NCI-H510A (cell line): ENCODE data around the gene STXBP6.
"Not testable (repeated sequence)": the region's sequence is repeated elsewhere in the genome, so short reads cannot be mapped to it uniquely, and the experiment has no call there.

Source experiments
- DNase-seq: peaks from one replicate; lab custom pipeline; 2025; lab: John Stamatoyannopoulos, UW

STXBP6 gene

DNA sequence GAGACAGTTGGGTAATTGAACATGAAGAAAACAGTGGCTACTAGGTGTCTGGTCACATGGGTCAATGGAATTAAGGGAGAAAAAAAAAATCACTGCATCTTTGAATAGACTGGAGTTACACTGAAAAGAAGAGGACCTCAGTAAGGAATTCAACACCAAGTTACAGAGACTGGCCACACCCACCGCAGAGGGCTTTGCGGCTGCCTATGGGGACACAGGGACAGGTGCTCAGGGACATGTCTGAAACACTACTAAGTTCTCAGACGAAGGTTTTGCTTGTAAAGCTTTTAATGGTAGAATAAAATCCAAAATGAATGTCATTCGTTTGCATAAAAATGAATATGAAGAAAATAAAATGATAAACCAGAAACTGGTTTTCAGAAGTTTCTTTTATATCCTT, 93.8 kb downstream of the STXBP6 start:
- no peak for DNase-seq

DNA sequence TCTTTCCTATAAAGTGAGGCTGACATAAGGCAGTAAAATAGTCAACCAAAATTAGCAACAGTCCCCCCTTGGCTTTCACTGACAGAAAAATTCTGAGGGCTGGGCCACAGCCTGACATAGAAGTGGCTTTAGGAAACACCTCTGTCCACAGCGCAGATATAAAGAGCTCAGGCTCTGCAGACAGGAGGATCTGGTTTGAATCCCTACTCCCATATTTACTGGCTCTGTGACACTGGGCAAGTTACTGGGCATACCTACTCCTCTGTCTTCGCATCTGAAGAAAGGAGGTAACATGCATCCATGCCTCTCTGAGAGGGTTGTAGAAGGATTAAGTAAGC, 95.3 kb downstream of the STXBP6 start:
- DNase-seq, result no peak

DNA sequence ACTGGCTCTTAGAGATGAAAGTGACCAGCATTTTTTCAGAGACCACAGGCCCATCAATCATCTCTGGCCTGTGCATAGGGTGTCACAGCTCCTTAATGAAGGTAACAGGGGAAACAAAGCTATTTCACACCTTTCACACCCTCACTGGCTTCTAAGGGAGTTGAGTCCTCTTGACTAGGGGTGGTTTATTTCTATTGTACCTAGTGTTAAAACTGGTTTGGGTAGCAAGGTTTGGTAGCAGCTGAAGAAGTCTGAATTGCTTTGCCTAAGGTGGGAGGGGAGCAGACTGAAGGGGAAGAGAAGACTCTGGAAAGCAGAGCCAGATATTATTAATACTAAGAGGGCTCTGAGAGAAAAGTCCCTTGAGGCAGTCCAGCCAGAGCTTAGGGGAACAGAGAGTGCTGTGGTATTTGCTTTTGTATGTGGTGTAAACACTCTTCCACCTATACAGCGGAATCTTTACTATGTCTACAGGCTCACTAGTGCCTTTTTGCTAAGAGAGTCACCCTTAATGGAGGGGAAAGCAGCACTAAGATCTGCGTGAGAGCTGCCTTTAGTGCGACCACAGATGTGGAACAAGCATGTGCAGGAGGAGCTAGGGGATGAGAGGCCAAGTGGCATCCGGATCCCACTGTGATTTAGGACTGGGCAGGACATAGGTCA, 95.8 kb downstream of the STXBP6 start:
- DNase-seq, result no peak

DNA sequence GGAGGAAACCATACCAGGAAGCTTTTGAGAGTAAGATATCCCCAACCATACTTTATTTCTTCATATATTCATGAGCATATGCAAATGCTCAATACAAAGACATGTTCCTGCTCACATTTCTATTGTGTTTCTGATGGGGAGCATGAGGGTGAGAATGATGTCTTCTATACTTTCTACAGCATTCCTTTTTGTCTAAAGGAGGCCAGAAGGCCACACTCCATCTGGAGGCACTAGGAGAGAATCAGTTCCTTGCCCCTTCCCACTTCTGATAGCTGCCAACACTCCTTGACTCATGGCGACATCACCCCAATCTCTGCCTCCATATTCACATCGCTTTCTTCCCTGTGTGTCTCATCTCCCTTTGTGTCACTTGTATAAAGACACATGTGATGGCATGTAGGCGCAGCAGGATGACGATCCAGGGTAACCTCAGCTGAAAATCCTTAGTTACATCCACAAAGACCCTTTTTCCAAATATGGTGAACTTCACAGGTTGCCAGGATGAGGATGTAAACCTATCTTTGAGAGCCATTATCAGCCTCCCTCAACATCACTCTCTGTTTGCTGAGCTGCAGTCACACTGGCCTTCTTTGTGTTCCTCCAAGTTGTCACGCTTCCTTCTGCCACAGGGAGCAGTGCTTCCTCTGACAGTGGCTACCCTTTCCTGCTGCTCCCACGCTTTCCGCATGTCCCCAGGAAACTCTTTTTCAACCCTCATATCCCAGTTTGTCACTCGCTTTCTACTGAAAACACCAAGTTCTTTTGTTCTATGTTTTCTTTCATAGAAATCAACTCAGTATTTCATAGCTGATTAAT, 96.9 kb downstream of the STXBP6 start:
- DNase-seq, result no peak

DNA sequence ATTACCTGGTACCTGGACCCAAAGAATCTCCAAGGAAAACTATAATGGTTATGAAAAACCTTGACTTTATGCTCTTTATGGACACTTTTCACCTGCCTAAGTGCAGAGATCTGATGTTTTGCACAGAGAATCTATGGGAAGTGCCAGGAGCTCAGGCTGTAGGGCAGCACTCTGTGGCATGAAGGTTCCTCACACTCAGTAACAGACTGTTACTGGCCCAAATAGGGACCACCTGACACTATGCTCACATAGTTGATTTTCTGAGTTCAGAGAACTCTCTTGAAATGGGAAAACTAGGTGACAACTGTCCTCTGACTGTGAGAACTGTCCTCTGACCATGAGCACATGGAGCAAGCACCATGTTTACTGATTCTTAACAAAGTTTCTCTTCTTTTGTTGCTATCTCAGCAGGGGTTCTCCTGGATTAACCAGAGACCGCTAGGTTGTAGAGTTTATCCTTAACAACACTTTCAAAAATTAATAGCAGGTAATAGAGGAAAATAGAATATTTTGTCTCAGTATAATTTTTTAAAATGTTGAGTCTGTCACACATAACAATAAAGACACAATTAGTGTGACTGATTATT, 101.6 kb downstream of the STXBP6 start:
- no peak for DNase-seq

DNA sequence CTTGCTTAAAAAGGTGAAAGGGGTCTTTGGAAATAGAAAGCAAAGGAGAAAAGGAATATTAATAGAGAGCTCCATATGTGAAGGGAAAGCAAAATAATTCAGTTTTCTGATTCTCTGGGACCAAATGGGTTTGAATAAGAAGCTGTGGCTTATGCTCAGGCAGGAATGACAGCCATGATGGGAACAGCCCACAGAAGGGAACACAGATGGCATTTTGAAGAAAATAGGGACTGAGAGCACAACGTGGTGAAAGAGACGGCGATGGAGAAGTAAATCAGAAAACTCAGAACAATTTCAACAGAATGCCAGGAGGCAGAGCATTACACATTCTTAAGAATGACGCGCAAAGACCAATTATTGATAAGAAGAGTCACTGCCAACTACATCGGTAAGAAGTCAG, 102.8 kb downstream of the STXBP6 start:
- no peak for DNase-seq

DNA sequence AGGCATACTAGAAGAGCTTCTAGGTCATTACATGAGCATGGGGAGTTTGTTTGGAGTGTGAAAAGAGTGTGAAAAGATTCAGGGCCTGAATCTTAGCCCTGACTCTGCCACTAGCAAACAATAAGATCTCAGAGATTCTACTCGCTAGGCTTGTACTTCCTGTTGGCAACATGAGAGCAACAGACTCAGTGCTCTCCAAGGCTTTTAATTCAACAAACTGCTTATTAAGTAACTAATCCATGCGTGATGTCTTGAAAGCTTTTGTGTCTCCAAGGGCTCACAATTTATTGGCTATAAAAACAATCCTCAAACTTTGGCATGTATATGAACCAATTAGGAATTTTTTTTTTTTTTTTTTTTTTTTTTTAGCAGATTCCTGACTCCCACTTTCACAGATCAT, 105.1 kb downstream of the STXBP6 start:
- no peak for DNase-seq

DNA sequence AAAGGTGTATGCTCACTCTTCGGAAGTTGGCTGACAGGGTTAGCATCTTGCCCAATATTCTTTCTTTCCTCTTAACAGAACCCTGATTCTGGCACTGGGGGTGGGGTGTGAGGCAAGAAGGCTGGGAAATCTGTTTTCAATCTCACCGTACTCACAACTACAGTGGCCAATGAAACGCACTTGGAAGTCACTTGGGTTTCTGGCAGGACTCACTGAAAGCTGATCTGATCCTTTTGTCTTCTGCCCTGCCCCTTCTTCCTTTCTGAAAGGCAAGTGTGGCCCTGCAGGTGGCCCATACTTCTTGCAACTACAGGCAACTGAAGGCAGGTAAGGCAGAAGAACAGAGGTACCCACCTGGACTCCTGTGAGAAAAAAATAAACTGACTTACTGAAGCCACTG, 106.9 kb downstream of the STXBP6 start:
- no peak for DNase-seq

DNA sequence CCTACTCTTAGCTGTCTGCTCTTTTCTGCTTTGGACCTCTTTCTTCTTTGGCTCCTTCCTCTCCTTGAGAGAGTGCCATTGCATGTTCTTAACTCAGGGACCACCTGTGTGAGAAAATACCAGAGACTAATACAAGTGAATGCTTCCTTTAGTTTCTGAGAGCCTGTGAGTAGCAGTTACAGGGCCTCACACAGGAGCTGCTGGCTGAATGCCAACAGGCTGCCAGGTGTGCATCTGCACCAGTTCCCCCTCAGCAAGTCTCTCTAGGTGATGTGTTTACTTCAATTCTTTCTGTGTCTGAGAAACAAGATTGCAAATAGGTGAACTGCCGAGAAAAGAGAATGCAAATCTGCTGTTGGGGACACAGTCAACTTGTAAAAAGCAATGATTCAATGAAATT, 108.2 kb downstream of the STXBP6 start:
- DNase-seq, result peak; percentile 82

DNA sequence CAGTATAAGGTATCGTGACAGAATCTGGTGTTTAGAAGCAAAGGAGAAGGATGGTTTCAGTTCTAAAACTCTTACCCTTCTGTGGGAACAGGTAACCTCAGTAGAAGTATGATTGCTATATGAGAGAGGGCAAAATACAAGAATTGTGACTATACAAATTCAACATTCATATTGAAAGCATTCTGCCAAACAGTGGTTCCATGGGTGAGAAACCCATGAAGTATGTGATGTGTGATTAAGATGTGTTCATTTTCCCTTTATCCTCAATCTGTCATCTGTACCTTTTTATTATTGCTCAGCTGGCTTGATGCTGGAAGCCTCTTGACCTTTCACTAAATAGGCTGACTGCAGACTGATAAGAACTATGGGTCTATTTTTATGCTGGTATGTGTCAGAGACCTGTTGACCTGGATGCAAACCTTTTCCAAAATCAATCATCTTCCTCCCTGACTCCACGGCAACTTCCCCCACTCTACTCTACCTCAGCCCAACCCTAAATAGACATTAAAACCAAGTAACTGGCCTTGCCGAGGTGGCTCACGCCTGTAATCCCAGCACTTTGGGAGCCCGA, 109.6 kb downstream of the STXBP6 start:
- DNase-seq, result no peak

DNA sequence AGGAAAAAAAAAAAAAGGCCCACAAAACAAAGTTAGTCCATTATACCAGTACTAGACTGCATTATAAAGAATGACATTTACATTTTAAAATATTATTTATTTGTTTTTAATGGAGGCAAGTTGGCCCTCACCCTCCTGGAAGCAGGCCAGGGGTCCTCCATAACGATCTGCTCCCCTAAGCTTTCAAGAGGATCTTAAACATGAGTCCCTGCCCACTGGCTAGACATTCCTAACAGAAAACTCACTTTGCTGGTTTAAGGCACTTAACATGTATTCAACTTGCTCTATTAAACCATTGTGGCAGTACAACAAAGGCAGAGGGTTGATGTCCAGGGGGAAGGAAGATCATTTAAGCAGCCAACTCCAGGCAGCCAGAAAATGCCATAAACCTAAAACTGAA, 111.4 kb downstream of the STXBP6 start:
- DNase-seq, result no peak

DNA sequence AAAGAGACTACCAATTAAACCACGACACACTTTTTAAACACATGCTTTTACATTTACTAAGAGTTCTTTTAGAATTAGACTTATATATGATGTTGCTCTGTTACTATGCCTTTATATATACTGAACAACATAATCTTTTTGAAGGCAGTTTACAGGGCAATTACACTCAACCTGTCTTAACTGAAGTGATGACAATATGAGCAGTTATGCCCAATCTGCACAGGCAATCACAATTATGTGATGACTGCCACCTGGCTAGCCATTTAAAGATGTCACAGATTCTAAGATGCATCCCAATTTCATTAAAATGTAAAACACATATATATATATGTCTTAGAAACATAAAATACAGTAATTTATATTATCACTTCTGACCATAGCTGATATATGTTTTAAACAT, 112.6 kb downstream of the STXBP6 start:
- no peak for DNase-seq

DNA sequence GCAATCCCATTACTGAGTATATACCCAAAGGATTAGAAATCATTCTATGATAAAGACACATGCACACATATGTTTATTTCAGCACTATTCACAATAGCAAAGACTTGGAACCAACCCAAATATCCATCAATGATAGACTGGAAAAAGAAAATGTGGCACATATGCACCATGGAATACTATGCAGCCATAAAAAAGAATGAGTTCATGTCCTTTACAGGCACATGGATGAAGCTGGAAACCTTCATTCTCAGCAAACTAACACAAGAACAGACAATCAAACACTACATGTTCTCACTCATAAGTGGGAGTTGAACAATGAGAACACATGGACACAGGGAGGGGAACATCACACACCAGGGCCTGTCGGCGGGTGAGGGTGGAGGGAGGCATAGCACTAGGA, 113.2 kb downstream of the STXBP6 start:
- DNase-seq, result not testable (repeated sequence)

DNA sequence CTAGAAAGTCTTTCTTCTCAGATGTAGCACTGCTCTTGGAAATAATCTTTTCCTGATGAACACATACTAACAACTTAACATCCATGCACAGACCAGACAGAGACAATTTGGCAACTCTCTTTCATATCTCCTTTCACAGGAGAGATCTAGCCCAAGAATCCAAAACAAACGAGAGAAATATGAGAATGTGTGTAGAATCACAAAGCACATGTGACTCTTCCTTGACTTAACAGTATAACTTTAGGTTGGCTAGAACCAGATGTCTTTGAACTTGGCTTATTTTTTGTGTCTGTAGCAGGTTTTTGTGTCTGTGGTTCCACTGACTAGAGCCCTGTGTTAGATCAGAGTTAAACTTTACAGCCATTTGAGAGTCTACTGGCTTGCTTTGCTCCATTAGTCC, 114.2 kb downstream of the STXBP6 start:
- no peak for DNase-seq

DNA sequence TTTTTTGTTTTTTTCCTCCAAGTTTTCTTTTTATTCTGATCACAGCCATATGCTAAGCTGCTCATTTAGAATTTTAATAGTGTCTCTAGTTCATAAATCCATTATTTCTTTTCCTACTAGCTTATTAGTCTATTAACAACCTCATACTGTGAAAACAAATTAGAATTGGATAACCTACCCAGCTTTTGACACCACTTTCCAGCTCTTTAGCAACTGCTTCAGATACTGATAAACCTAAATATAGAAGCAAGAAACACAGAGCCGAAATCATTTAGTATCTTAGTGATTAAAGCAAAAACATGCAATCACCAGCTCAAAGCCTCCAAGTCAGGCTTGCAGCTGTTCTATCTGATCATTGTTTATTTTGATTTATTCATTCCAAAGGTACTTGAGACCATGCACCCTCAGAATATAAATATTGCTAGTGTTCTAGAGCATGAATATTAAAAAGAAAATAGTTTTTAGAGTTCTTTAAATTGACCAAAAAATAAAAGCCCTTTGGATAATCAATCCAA, 121.5 kb downstream of the STXBP6 start:
- DNase-seq, result no peak

DNA sequence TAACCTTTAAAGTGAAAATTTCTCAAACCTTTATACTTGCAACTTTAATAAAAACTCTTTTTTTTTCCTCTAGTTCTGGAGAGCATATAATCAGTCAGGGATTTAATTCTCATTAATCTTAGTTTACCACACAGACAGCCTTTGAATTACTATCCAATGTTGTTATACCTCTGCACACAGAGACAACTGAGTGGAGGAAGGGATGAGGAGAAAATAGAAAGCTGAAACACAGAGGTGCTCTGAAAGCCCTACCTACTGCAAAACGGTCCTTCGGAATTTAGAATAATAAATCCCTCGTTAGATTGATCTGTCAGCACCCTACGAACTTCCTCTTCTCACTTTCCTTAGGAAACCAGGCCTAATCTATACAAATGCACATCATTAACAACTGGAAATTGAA, 122.1 kb downstream of the STXBP6 start:
- no peak for DNase-seq

DNA sequence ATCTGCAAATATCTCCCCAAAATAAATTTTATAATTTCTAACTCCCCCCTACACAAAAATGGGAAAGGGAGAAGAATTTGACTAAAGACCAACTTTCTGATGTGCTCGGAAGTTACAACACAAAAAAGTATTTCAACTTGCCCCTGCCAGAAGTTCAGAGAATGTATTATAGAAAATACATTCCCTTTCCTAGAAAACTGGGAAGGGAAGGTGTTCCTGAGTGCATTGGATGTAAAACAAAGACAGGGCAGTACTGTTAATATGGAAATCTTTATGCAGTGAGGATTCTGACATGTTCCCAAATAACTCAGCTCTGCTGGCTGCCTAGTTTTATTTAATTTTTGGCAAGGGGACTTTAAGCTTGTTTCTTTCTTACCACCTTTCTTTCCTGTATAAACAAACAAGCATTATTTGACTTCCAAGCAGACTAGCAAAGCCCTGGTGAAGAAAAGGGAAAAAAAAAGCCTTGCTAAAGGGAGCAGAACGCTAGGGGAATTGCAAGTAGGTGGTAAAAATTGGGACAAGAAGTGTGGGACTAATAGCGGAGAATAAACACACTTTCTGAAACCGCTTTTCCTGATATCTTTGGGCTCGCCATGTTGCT, 124.1 kb downstream of the STXBP6 start:
- no peak for DNase-seq

DNA sequence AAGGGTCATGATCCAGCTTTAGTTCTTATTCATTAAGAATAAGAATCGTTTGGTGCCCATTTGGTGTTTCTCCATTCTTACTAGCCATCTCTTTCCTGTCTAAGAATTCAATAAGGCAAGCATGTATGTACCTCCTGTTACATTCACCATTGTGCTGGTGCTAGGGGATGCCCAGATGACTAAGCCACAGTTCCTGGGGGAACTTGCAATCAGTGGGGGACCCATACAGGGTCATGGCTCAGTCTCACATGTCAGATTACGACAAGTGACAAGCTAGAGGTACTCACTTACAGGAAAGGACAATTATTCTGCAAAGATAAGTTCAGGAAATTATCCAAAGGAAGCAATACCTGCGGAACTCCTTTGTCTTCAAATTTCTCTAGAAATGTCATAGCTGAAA, 125.4 kb downstream of the STXBP6 start:
- no peak for DNase-seq

DNA sequence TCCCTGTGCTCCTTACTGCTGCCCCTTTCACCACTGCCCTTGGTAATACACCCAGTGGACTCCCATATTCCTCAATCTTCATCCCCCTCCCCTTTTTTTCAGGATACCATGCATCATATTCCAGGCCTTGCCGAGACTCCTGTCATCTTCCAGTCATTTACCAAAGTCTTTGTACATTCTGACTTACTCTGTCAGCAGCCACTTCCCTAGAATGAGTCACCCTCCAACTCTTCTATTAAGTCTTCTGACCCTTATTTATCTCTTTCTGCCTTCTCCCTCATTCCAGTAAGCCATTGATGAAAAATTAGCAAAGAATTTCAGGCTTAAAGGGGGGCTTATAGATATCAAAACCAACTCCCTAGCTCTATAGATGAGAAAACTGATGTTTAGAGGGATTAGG, 128.0 kb downstream of the STXBP6 start:
- no peak for DNase-seq

DNA sequence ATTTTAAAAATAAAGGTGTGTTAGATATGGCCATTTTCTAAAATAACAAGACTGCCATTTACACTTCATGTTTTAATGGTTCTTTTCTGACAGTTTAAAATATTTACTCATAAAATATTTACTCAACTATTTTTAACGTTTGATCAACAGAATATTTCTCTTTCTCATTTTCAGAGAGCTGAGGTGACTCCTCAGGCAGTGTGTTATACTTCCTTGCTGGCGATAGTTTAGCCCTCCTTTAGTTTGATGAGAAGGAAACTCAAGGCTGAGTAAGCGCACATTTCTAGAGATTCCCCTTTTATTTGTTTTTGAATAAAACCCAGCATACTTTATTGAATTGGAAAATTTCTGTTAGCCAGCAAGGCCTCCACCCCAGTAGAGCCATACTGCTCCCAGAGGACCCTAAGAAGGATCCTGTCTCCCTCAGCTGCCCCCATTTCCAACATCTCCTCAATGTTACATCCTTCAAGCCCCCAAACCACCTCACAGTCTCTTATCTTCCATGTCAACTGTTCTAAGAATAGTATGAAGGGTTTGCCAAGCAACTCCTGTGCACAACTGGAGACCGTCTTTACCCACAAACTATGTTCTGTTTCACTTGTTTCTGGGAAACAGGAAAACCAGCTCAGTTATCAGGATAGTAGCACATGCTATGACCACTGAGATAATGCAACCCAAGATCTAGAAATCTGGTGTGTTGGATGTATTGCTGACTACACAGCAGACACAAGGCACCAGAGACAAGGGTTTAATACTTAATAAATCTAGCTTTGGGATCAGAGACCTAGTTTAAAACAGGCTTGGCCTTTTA, 129.5 kb downstream of the STXBP6 start:
- DNase-seq, result no peak

DNA sequence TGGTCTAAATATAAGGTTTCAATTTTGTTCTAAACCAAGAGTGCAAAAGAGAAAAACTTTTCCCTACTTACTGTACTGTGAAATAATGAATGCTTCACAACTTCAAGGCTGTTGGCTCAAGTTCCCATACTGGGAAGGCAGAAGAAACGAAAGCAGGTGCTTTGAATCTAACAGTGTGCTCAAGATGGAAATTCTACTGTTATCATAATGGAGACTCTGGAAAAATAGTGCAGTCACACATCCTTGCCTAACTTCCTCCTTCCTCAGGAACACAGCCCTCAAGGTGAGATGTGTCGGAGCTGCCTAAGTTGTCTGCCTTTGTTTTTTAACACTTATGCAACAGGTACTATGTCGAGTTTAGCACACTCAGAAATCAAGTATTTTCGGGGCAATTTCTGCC, 131.1 kb downstream of the STXBP6 start:
- DNase-seq, result no peak
